ENCODE measurements around the gene TACC2. TPM values are rescaled to one million over a fixed set of nuclear protein-coding genes. Genes with fewer than 3 reads are reported as not detected.

The TACC2 gene
- total RNA-seq, 4 donors from 2014 or later, result 191 to 400 (median 261) TPM

- H3K4me3 ChIP-seq (ENCODE audit: low read depth, poor library complexity, severe bottlenecking), result no peak overlapping the region
- DNase-seq (ENCODE audit: low spot score in 2 of 2), result peak; percentile 29 to 89
- TF ChIP-seq POLR2A (IDR thresholded peaks at IDR 0.05), result no peak
- TF ChIP-seq, protein P1, sequence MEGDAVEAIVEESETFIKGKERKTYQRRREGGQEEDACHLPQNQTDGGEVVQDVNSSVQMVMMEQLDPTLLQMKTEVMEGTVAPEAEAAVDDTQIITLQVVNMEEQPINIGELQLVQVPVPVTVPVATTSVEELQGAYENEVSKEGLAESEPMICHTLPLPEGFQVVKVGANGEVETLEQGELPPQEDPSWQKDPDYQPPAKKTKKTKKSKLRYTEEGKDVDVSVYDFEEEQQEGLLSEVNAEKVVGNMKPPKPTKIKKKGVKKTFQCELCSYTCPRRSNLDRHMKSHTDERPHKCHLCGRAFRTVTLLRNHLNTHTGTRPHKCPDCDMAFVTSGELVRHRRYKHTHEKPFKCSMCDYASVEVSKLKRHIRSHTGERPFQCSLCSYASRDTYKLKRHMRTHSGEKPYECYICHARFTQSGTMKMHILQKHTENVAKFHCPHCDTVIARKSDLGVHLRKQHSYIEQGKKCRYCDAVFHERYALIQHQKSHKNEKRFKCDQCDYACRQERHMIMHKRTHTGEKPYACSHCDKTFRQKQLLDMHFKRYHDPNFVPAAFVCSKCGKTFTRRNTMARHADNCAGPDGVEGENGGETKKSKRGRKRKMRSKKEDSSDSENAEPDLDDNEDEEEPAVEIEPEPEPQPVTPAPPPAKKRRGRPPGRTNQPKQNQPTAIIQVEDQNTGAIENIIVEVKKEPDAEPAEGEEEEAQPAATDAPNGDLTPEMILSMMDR (IDR thresholded peaks at IDR 0.05), result no peak
- WGBS, 2 donors, result 16 to 29% methylated on average over 10 of the region's 10 CpGs
- intact Hi-C loops (cut with DNase I; ENCODE audit: low total_unique reads), result no loop called here
These were observed 5.5 kb downstream of the TACC2 start for GRCh38 chr10:121994429-121994941.

DNA sequence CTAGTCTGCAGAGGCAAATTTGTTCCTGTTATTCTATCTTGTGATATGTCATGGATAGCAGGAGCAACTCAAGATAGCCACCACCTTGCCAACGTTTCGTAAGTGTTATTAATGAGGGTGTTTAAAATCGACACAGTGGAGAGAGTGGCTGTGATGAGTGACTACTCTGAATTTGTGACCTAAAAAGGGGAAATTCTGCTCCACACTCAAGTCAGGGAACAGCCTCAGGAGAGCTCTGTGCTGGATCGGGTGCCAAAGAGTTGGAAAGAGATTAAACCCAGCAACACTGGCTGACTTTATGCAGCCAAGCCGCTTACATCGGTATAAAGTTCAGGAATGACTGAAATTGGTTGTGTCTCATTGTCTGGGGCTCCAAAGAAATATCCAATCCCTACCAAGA, 9.5 kb downstream of the TACC2 start:
- intact Hi-C loops (cut with DNase I; ENCODE audit: low total_unique reads), result no loop called here
- no peak overlapping the region for H3K4me3 ChIP-seq (ENCODE audit: low read depth, poor library complexity, severe bottlenecking)
- no peak for DNase-seq (ENCODE audit: low spot score in 2 of 2)
- 52 to 55% methylated on average over 6 of the region's 6 CpGs for WGBS, 2 donors
- TF ChIP-seq, protein P1 (IDR thresholded peaks at IDR 0.05), result no peak
- TF ChIP-seq POLR2A (IDR thresholded peaks at IDR 0.05), result no peak

DNA sequence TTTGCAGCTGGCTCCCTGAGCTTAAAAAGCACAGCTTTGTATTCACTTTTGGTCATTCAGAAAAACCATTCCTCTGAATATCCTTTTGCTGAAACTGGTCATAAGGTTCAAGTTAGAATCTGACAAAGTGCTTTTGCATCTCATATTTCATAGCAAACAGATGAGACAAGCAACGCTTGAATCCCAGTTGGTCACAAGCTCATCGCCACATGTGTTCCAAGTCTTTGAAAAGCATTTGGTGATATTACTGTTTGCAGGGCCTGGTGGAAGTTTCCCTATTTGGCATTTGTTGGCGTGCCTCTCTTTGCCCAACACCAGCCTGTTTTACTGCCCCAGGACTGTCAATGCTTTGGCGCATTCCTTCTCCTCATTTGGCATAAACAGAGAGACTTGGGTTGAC, 10.3 kb downstream of the TACC2 start:
- WGBS, 2 donors, result 69 to 74% methylated on average over 4 of the region's 4 CpGs
- intact Hi-C loops (cut with DNase I; ENCODE audit: low total_unique reads), result no loop called here

DNA sequence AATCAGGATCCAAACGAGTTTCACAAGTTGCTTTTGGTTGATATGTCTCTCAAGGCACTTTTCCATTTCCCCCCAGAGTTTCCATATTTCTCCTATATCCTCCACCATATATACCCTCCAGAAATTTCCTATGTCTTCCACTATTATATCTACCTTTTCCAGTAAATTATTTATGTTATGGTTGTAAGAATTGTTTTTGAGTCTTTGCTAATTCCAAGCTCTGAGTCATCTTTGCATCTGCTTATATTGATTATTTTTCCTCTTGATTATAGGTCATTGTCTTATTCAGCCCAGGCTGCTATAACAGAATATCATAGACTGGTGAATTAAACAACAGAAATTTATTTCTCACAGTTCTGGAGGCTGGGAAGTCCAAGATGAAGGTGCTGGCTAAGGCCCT, 12.7 kb downstream of the TACC2 start:
- DNase-seq (ENCODE audit: low spot score in 2 of 2), result no peak
- intact Hi-C loops (cut with DNase I; ENCODE audit: low total_unique reads), result no loop called here
- 75 to 79% methylated on average over 1 of the region's 1 CpG for WGBS, 2 donors
- TF ChIP-seq POLR2A (IDR thresholded peaks at IDR 0.05), result no peak
- TF ChIP-seq, protein P1 (IDR thresholded peaks at IDR 0.05), result no peak
- H3K4me3 ChIP-seq (ENCODE audit: low read depth, poor library complexity, severe bottlenecking), result no peak overlapping the region

More for the DNA sequence above, 10.3 kb downstream of the TACC2 start:
- TF ChIP-seq, protein P1 (IDR thresholded peaks at IDR 0.05), result no peak
- no peak for TF ChIP-seq POLR2A (IDR thresholded peaks at IDR 0.05)
- no peak for DNase-seq (ENCODE audit: low spot score in 2 of 2)
- no peak overlapping the region for H3K4me3 ChIP-seq (ENCODE audit: low read depth, poor library complexity, severe bottlenecking)

DNA sequence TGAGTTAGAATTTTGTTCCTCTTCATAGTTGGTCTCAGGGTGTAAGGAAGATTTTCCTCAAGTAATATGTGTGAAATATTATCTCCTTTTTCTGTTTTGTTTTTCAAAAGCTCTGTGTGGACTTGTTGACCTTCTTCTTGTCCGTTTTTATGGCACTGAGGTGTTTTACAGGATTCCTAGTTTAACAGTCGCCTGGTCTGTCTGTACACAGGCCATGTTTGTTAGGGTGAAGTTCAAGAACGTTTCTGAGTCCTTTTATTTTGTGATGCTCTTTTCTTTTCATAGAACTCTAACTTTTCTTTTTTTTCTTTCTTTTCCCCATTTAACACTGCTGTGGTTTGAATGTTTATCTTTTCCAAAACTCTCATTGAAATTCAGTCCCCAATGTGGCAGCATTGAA, 18.5 kb downstream of the TACC2 start:
- TF ChIP-seq, protein P1 (IDR thresholded peaks at IDR 0.05), result no peak
- TF ChIP-seq POLR2A (IDR thresholded peaks at IDR 0.05), result no peak
- 60 to 89% methylated on average over 3 of the region's 3 CpGs for WGBS, 2 donors
- intact Hi-C loops (cut with DNase I; ENCODE audit: low total_unique reads), result no loop called here
- DNase-seq (ENCODE audit: low spot score in 2 of 2), result no peak
- no peak overlapping the region for H3K4me3 ChIP-seq (ENCODE audit: low read depth, poor library complexity, severe bottlenecking)

- intact Hi-C loops (cut with DNase I; ENCODE audit: low total_unique reads), result no loop called here
- TF ChIP-seq, protein P1 (IDR thresholded peaks at IDR 0.05), result no peak
- TF ChIP-seq POLR2A (IDR thresholded peaks at IDR 0.05), result no peak
- H3K4me3 ChIP-seq (ENCODE audit: low read depth, poor library complexity, severe bottlenecking), result no peak overlapping the region
- DNase-seq (ENCODE audit: low spot score in 2 of 2), result peak in 1 of 2 donors; percentile 29
- WGBS, 2 donors, result 74 to 83% methylated on average over 4 of the region's 4 CpGs
These were observed 21.6 kb downstream of the TACC2 start for GRCh38 chr10:122010405-122011050.

Measured in lower leg skin (tissue), 4 donors.